Activated CD8-positive, alpha-beta T cell treated with anti-CD3 and anti-CD28 coated beads, Interleukin-2, amount 10 ng/mL, durations not matched to agents 7 days and 5 days (primary cell): ENCODE measurements around the gene SCUBE2. TPM values are rescaled to one million over a fixed set of nuclear protein-coding genes. Genes with fewer than 3 reads are reported as not detected.
A peak's percentile ranks its signal among the peaks of the same experiment; 100 is the strongest.

ENCODE experiments used
- ATAC-seq: fragments of 150-1000 bp; cut with Tn5 transposase; one replicate; pipeline ENCODE4 v1.10.0; 2021; ENCODE audit warnings: moderate library complexity
- CTCF ChIA-PET: fragments of 350-600 bp; sonication (Branson Sonifier 250); formaldehyde crosslinking; loops from one replicate; lab custom pipeline; 2021; ENCODE audit warnings: antibody characterized with exemption; lab: Charles Lee
- POLR2A ChIA-PET: fragments of 350-600 bp; sonication (Branson Sonifier 250); formaldehyde crosslinking; loops from one replicate; lab custom pipeline; 2021; ENCODE audit warnings: antibody characterized with exemption; lab: Charles Lee
- DNase-seq: peaks from one replicate; pipeline ENCODE4 v3.0.0-alpha.2; 2020
- H3K27ac Mint-ChIP-seq: one replicate; pipeline ENCODE4 v1.8.0; 2021; ENCODE audit warnings: mild to moderate bottlenecking, mixed read lengths
- H3K27me3 Mint-ChIP-seq: one replicate; pipeline ENCODE4 v1.8.0; 2021; ENCODE audit warnings: low read depth, mixed read lengths
- H3K36me3 Mint-ChIP-seq: one replicate; pipeline ENCODE4 v1.8.0; 2021; ENCODE audit warnings: low read depth, mixed read lengths
- H3K4me1 Mint-ChIP-seq: one replicate; pipeline ENCODE4 v1.8.0; 2021; ENCODE audit warnings: low read depth, mixed read lengths
- H3K4me3 Mint-ChIP-seq: one replicate; pipeline ENCODE4 v1.8.0; 2021; ENCODE audit warnings: mild to moderate bottlenecking, mixed read lengths
- H3K9me3 Mint-ChIP-seq: one replicate; pipeline ENCODE4 v1.8.0; 2022; ENCODE audit warnings: mixed read lengths; ENCODE audit not compliant: insufficient read depth
- total RNA-seq, 2 experiments: library from RNA; stranded (reverse); gene quantifications; one replicate each; pipeline ENCODE4 v1.2.3, GENCODE V29; 2021

SCUBE2 gene
- under 1 TPM in 1 of 2 experiments, not detected in 1; 0.65 TPM for total RNA-seq

DNA sequence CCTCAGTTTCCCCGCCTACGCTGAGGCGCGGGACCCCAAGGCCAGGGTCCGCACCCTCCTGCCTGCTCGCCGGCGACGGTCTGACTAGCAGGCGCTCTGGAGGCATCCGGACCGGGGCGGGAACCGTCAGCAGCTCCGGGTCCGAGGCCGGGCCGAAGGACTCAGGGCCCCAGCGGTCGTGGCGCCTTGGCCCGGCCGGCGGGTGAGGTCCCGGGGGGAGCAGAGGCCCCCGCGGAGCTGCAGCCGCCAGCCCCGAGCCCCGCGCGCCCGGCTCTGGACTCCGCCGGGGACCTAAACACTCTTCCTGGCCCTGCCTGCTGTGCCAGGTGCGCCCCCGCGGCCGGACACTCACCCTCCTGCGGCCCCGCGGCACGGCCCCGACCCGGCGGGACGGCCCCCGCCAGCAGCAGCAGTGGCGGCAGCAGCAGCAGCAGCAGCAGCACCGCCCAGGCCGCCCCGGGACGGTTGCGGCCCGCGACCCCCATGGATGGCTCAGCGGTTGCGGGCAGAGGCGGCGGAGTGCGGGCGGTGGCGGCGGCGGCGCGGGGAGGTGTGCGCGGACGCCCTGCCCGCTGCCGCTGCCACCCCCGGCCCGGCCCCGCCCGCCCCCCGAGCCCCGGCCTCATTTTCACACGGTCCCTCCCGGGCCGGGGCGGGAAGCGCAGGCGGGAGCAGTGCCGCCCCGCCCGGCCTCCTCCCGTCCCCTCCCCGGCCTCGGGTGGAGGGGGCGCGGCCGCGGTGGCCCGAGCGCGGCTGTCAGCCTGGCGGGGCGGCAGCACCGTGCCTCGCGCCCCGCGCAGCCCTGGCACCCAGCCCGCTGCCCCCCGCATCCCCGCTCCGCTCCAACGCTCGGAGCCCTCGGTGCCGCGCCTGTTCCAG lies at the start of gene SCUBE2:
Gene SCUBE2 (minus strand): TSS at position 556 of the 879 bp plus-strand sequence. CDS start 71 bp downstream, at position 485.
- H3K36me3 Mint-ChIP-seq: no peaks in the 10 kb centered on the region
- DNase-seq (no peak), ATAC-seq (peak; percentile 47)
- H3K27me3 Mint-ChIP-seq: peaks cover 56% of the 10 kb centered on the region
- H3K9me3 Mint-ChIP-seq: no peaks in the 10 kb centered on the region
- H3K27ac Mint-ChIP-seq: no peak within 1 kb of the TSS
- H3K4me3 Mint-ChIP-seq: peak within 1 kb of the TSS; percentile 42
- peaks cover 4% of the 10 kb centered on the region for H3K4me1 Mint-ChIP-seq
- ChIA-PET CTCF (interaction anchor here (6.3 kb wide), 1 partner anchor 76 kb away, joined by 36 read pairs; no protein-coding TSS in a partner anchor), POLR2A (no interaction called here)

DNA sequence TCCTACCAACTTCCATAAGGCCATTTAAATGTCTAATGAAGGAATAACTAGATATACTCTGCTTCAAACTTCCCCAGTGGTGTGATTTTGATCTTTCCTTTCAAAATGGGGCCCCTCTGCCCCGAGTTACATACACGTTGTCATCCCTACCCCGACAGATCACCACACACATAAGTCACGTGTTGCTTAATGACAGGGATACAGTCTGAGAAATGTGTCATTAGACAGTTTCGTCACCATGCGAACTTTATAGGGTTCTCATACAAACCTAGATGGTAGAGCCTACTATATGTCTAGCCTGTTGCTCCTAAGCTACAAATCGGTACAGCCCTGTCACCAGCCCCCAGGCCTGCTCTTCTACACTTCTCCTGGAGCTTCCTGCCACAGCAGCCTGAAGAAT lies 49.8 kb upstream of the SCUBE2 start:
- no peak for ATAC-seq
- CTCF ChIA-PET: interaction anchor here (5.1 kb wide), 1 partner anchor 125 kb away, joined by 149 read pairs; no protein-coding TSS in a partner anchor
- Mint-ChIP-seq H3K9me3 (no peaks in the 10 kb centered on the region), H3K4me3 (no peak overlapping the region), H3K27me3 (no peaks in the 10 kb centered on the region), H3K36me3 (peaks cover 46% of the 10 kb centered on the region), H3K4me1 (peaks cover 10% of the 10 kb centered on the region), H3K27ac (no peak overlapping the region)
- no peak for DNase-seq
- POLR2A ChIA-PET: no interaction called here

DNA sequence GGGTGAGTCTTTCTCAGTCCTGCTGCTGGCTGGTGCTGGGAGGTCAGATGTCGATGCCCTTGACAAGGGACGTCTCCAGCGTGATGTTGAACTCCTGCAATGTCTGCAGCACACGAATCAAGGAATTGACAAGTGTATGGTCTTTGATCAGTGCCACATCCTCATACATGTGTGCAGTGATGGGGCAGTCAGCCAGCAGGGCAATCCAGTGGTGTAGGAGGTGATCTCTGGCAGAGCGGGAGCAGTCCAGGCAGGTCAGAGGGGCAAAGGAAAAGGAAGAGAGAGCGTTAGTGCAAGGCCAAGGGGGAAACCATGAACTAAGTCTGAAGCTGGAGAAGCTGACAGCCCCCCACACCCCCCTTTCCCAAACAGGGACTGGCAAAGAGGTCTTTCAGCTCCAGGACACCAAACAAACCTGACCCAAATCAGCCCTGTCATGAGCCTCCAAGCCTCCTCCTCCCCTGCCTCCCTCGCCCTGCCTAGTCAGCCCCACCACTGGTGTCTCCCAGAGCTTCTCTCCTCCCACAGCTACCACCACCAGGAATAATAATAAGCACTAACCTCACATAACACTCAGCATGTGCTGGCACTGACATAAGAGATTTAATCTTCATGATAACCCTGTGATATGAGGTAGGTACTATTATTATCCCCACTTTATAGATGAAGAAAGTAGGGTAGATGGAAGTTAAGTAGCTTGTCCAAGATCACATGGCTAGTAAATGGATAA lies 48.4 kb upstream of the SCUBE2 start:
- H3K4me1 Mint-ChIP-seq: peaks cover 8% of the 10 kb centered on the region
- POLR2A ChIA-PET: no interaction called here
- H3K36me3 Mint-ChIP-seq: peaks cover 42% of the 10 kb centered on the region
- H3K27ac Mint-ChIP-seq: no peak overlapping the region
- no peaks in the 10 kb centered on the region for H3K9me3 Mint-ChIP-seq
- CTCF ChIA-PET: interaction anchor here (1.0 to 5.1 kb wide), 5 partner anchors 20 to 226 kb away, joined by 3 to 149 read pairs (median 4); no protein-coding TSS in a partner anchor
- H3K4me3 Mint-ChIP-seq: no peak overlapping the region
- DNase-seq: no peak
- H3K27me3 Mint-ChIP-seq: no peaks in the 10 kb centered on the region
- no peak for ATAC-seq

DNA sequence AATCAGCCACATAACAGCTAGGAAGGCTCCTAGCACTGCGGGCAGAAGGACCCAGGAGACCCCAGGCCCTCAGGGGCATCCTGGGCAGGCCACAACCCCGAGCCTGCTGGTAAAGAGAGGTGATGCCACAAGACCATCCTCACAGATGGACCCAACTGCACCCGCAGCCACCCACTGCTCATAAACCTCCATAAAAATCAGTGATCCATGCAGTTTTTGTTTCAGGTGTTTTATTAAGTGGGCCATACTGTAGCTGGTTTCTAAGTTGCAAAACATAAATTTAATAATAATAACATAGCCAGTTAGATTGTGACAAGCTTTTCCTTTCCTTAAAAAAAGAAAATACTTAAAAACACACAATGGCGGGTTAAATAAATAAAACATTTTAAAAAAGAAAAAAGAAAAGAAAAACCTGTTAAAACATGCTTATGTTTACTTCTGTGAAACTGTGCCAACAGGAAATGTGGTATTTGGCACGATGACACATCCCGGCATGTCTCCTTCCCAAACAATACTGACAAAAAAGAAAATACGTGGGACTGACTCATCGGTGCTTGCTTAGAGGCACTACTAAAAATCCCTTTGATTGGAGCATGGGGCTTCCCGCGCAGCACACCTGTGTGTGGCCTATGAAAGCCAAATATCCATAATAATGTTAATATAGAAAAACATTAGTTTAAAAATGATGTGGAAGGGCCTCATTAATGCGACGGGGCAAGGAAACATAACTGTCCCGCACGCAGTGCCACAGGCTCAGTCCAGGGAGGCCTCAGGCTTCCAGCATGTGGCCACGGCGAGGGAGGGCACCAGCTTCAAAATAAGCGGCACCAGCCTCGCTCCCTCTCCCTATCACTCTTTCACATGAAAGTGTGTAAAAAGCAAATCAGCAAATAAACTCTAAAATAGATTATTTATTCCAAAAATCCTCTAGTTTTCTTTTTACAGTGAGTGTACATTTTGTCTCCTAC lies 47.5 kb upstream of the SCUBE2 start:
- ChIA-PET CTCF (interaction anchor here (1.0 to 5.1 kb wide), 29 partner anchors 9 to 396 kb away, joined by 3 to 149 read pairs (median 7); partner anchors contain the start of genes NRIP3 and TMEM9B), POLR2A (interaction anchor here (0.7 kb wide), 1 partner anchor 1753 kb away, joined by 3 read pairs; no protein-coding TSS in a partner anchor)
- Mint-ChIP-seq H3K27me3 (no peaks in the 10 kb centered on the region), H3K27ac (no peak overlapping the region), H3K9me3 (no peaks in the 10 kb centered on the region), H3K36me3 (peaks cover 38% of the 10 kb centered on the region), H3K4me1 (peaks cover 5% of the 10 kb centered on the region), H3K4me3 (no peak overlapping the region)
- ATAC-seq: no peak
- no peak for DNase-seq

DNA sequence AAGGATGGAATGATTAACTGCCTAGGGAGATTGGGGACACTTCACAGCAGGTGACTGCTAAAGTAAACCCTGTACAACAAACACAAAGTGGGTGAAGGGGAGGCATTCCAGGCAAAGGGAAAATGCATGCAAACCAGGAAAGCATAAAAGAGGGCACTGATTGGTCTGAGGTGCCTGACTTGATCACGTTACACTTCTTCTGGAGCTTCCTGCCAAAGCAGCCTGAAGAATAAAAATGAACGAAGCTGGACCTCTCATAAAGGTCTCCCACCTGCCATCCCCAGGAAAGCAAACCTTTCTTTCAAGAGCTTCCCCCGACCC lies 46.7 kb upstream of the SCUBE2 start:
- H3K4me1 Mint-ChIP-seq: peaks cover 5% of the 10 kb centered on the region
- ChIA-PET POLR2A (interaction anchor here (0.9 to 1.1 kb wide), 2 partner anchors 61 to 323 kb away, joined by 3 to 4 read pairs; partner anchors contain the start of gene ZNF143), CTCF (interaction anchor here (0.6 to 5.1 kb wide), 52 partner anchors 9 to 464 kb away, joined by 3 to 149 read pairs (median 4); partner anchors contain the start of genes NRIP3, TMEM9B and ZNF143)
- DNase-seq (no peak), ATAC-seq (peak; percentile 16)
- no peaks in the 10 kb centered on the region for H3K27me3 Mint-ChIP-seq
- H3K36me3 Mint-ChIP-seq: peaks cover 40% of the 10 kb centered on the region
- H3K27ac Mint-ChIP-seq: no peak overlapping the region
- H3K9me3 Mint-ChIP-seq: no peaks in the 10 kb centered on the region
- no peak overlapping the region for H3K4me3 Mint-ChIP-seq

DNA sequence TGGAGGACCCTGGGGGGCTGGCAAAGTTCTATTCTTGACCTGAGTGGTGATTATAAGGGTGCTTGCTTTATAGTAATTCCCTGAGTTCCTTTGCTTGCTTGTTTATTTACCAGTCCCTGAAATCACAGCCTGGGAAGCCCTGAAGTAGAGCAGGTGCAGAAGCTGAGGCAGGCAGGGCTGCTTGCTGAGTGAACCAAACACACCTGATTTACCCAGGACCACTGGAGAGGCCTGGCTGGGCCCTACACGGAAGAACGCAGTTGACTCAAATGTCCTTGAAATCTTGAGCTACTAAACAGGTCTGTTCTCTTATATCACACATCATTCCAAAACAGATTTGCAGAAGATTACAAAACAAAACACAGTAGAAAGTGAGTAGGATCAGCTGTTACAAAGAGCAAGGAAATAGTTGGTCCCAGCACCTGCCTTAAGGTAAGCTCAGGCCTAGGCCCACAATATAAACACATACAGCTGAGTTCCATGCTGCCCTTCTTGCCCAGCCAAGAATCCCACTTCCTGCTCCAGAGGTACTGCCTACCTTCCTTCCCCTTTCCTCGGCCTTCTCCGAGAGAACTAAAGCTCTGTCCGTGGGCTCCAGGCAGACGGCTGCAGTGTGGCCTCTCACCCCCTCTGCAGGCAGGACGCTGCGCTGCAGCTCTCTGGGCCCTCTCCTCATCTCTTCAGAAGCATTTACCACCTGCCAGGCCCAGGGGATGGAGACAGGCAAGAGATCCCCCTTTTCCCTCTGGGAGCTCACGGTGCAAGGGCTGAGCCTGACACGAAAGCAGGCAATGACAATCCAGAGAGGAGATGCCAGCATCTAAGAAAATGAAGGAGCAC lies 46.1 kb upstream of the SCUBE2 start:
- Mint-ChIP-seq H3K4me3 (no peak overlapping the region), H3K4me1 (peaks cover 5% of the 10 kb centered on the region), H3K27ac (no peak overlapping the region), H3K27me3 (no peaks in the 10 kb centered on the region), H3K36me3 (peaks cover 37% of the 10 kb centered on the region), H3K9me3 (no peaks in the 10 kb centered on the region)
- CTCF ChIA-PET: interaction anchor here (0.6 to 5.1 kb wide), 58 partner anchors 8 to 463 kb away, joined by 3 to 149 read pairs (median 4); partner anchors contain the start of genes AKIP1, NRIP3 and ZNF143
- ATAC-seq: peak; percentile 91
- POLR2A ChIA-PET: interaction anchor here (0.9 to 1.1 kb wide), 2 partner anchors 60 to 323 kb away, joined by 3 to 4 read pairs; partner anchors contain the start of gene ZNF143
- peak; percentile 74 for DNase-seq

DNA sequence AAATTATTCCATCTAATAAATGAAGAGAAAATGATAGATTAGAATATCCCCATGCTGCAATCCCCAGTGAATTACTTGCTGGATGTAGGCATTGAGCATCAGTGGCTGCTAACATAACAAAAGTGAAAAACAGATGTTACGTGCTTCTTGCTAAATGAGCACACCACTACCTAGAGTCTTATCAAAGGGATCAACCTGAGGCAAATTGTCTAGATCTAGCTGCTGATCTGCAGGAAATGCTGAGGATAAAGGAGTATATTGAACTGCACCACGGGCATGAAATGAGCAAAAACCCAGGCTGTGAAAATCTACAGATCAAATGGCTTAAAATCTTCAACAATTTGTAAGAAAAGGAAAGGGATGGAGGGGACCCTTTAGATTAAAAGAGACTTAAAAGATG lies 45.3 kb upstream of the SCUBE2 start:
- Mint-ChIP-seq H3K27me3 (no peaks in the 10 kb centered on the region), H3K4me1 (peaks cover 5% of the 10 kb centered on the region), H3K36me3 (peaks cover 36% of the 10 kb centered on the region), H3K27ac (no peak overlapping the region), H3K4me3 (no peak overlapping the region), H3K9me3 (no peaks in the 10 kb centered on the region)
- POLR2A ChIA-PET: no interaction called here
- no peak for DNase-seq
- CTCF ChIA-PET: interaction anchor here (0.8 to 5.1 kb wide), 15 partner anchors 8 to 222 kb away, joined by 3 to 149 read pairs (median 11); no protein-coding TSS in a partner anchor
- no peak for ATAC-seq

DNA sequence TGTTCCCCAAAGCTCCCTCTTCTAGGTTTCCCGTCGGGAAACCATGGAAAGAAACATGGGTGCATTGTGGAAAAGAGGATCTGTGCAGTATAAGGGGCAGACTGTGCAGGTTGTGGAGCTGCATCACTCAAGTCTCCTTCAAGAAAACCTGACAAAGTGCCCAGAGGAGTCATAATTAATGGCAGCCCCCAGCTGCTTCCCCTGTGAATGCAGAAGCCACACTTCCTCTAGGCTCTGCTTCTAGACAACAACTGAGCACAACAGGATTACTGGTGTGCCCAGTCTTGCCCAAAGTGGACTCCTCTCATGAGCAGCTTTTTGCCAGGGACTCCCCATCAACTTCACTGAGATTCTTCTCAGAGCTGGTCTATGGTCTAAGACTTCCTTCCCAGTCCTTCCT lies 42.6 kb upstream of the SCUBE2 start:
- no peaks in the 10 kb centered on the region for H3K27me3 Mint-ChIP-seq
- no peak overlapping the region for H3K4me3 Mint-ChIP-seq
- peaks cover 19% of the 10 kb centered on the region for H3K36me3 Mint-ChIP-seq
- H3K9me3 Mint-ChIP-seq: no peaks in the 10 kb centered on the region
- POLR2A ChIA-PET: interaction anchor here (1.0 kb wide), 1 partner anchor 10 kb away, joined by 3 read pairs; no protein-coding TSS in a partner anchor
- H3K4me1 Mint-ChIP-seq: peaks cover 5% of the 10 kb centered on the region
- no peak overlapping the region for H3K27ac Mint-ChIP-seq
- no peak for ATAC-seq
- CTCF ChIA-PET: interaction anchor here (1.0 to 2.5 kb wide), 3 partner anchors 118 to 373 kb away, joined by 3 to 8 read pairs (median 3); no protein-coding TSS in a partner anchor
- no peak for DNase-seq

DNA sequence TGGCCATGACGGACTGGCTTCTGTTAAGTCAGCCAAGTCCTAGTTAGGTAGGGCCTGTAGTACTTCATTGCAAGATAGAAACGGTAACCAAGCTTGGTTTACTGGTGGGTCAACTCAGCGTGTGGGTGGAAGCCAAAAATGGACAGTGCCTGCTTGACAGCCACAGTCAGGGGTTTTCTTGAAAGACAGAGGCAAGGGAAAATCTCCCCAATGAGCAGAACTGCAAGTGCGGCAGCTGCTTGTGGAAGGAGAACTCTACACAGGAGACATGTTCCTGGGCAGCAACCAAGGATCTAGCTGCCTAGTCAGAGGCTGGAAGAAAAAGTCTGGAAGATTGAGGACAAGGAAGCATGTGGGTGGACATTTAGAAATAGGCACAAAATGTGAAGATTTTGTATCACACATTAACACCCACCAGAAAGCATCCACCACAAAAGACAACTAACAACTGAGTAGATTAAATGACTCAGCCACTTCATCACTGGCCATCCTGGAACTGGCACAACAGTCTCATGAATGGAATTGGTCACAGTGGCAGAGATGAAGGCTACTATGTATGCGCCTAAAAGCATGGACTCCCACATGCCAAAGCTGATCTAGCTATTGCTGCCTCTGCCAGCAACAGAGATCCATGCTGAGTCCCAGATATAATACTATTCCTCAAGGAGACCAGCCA lies 40.9 kb upstream of the SCUBE2 start:
- Mint-ChIP-seq H3K9me3 (no peaks in the 10 kb centered on the region), H3K27me3 (no peaks in the 10 kb centered on the region), H3K27ac (no peak overlapping the region), H3K4me3 (no peak overlapping the region), H3K36me3 (peaks cover 15% of the 10 kb centered on the region), H3K4me1 (no peaks in the 10 kb centered on the region)
- ChIA-PET POLR2A (interaction anchor here (0.6 kb wide), 1 partner anchor 461 kb away, joined by 3 read pairs; no protein-coding TSS in a partner anchor), CTCF (interaction anchor here (0.7 to 1.0 kb wide), 3 partner anchors 70 to 117 kb away, joined by 3 read pairs; no protein-coding TSS in a partner anchor)
- DNase-seq: no peak
- no peak for ATAC-seq
